Kidney (tissue), 14 donors: ENCODE measurements around the gene LHPP. TPM values are rescaled to one million over a fixed set of nuclear protein-coding genes. Genes with fewer than 3 reads are reported as not detected.

Experiments used
- DNase-seq, 5 donors: peaks; one replicate each; pipeline ENCODE4 v3.0.0-alpha.2; 2013 to 2020
- FAIRE-seq: peaks from 2 replicates; lab custom pipeline; 2012; peaks lifted over from hg19 to GRCh38; lab: Jason Lieb, UNC
- H3K27ac ChIP-seq, 2 donors: one replicate each; pipeline ENCODE4 v1.7.0; 2013; ENCODE audit warnings: low read depth in 2 of 2, low read length in 2 of 2, inconsistent platforms in 1 of 2
- H3K27me3 ChIP-seq: one replicate; pipeline ENCODE4 v1.7.1; 2013; ENCODE audit warnings: low read length, inconsistent platforms; ENCODE audit not compliant: control insufficient read depth, insufficient read depth
- H3K36me3 ChIP-seq, 3 donors: one replicate each; pipeline versions ENCODE4 v1.7.0 to v1.7.1; 2013; ENCODE audit warnings: low read length in 3 of 3, control low read depth in 1 of 3, inconsistent platforms in 1 of 3; ENCODE audit not compliant: insufficient read depth in 3 of 3, control insufficient read depth in 2 of 3
- H3K4me1 ChIP-seq, 3 donors: one replicate each; pipeline versions ENCODE4 v1.7.0 to v1.7.1; 2013; ENCODE audit warnings: low read length in 3 of 3, inconsistent platforms in 1 of 3, low read depth in 1 of 3; ENCODE audit not compliant: control insufficient read depth in 2 of 3, insufficient read depth in 2 of 3
- H3K4me3 ChIP-seq, 3 donors: one replicate each; pipeline versions ENCODE4 v1.7.0 to v1.8.1; 2013; ENCODE audit warnings: low read length in 3 of 3, control low read depth in 1 of 3, inconsistent platforms in 1 of 3
- H3K9ac ChIP-seq, 3 donors: one replicate each; pipeline versions ENCODE4 v1.7.0 to v1.7.1; 2013; ENCODE audit warnings: low read length in 3 of 3, control low read depth in 1 of 3, inconsistent platforms in 1 of 3
- H3K9me3 ChIP-seq, 3 donors: one replicate each; pipeline versions ENCODE4 v1.7.0 to v1.7.1; 2013; ENCODE audit warnings: low read length in 3 of 3, control low read depth in 1 of 3, inconsistent platforms in 1 of 3; ENCODE audit not compliant: control insufficient read depth in 2 of 3, insufficient read depth in 1 of 3
- intact Hi-C: fragments of 100-400 bp; cut with DNase I; formaldehyde crosslinking; loops from one replicate; pipeline ENCODE4 v1.11.1; 2022
- polyA plus RNA-seq: library from polyadenylated mRNA; stranded (reverse); fragments of 350-450 nt; fragmentation: Illumina TruSeq; extraction: RNeasy Lipid Tissue Mini Kit (QIAGEN cat#74804); gene quantifications from one replicate; pipeline ENCODE4 v1.2.3, GENCODE V29; 2014; ENCODE audit warnings: low read depth, low replicate concordance; ENCODE audit not compliant: insufficient read depth
- total RNA-seq: library from RNA; stranded (reverse); fragmentation: NEBNext Ultra II Directional; extraction: Animal tissue kit (Norgen Biotek cat#: 25700); gene quantifications from one replicate; pipeline ENCODE4 v1.2.1, GENCODE V29; 2021
- TF ChIP-seq, protein P1 (sequence below): IDR thresholded peaks from 3 replicates; pipeline ENCODE4 v1.5.1; 2012; ENCODE audit warnings: mild to moderate bottlenecking, moderate library complexity, borderline replicate concordance; ENCODE audit not compliant: insufficient read depth; ENCODE audit errors: extremely low read depth
- donor health status: control.
- donor health status: control.
- donor health status: control.
- donor health status: control.
- donor health status: control.
- donor health status: DM: yes; HTN: yes; CAD: no.
- donor health status: Normal renal cell carcinoma (clear cell type).

Gene LHPP
- total and polyA plus RNA-seq, 2 donors from 2014 or later = 16.6 to 52.5 TPM

DNA sequence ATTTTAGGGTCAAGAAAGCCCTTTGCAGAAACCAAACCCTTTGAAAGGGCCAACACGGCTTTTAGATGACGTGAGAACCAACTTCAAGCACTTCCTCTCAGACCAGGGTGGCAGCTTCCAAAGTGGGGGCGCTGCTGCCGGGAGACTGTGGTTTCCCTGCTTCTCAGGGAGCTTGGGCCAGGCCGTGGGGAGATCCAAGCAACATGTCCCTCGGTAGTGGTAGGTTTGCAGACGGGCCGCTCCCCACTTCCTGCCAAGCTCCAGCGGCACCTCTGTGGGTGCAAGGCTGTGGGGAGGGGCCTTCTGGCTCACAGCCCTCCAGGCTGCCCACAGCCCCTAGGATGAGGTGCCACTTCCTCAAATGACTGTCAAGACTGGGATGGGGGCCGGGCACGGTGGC is 150.1 kb downstream of the LHPP start:
- Histone ChIP-seq H3K9ac (no peak overlapping the region), H3K9me3 (no peaks in the 10 kb centered on the region), H3K27ac (no peak overlapping the region), H3K27me3 (no peaks in the 10 kb centered on the region), H3K36me3 (no peaks in the 10 kb centered on the region), H3K4me1 (peaks cover 0 to 5% (median 0%) of the 10 kb centered on the region in 3 donors), H3K4me3 (no peak overlapping the region)
- intact Hi-C loops = no loop called here
- FAIRE-seq (no peak), DNase-seq (no peak)
- TF ChIP-seq, protein P1, sequence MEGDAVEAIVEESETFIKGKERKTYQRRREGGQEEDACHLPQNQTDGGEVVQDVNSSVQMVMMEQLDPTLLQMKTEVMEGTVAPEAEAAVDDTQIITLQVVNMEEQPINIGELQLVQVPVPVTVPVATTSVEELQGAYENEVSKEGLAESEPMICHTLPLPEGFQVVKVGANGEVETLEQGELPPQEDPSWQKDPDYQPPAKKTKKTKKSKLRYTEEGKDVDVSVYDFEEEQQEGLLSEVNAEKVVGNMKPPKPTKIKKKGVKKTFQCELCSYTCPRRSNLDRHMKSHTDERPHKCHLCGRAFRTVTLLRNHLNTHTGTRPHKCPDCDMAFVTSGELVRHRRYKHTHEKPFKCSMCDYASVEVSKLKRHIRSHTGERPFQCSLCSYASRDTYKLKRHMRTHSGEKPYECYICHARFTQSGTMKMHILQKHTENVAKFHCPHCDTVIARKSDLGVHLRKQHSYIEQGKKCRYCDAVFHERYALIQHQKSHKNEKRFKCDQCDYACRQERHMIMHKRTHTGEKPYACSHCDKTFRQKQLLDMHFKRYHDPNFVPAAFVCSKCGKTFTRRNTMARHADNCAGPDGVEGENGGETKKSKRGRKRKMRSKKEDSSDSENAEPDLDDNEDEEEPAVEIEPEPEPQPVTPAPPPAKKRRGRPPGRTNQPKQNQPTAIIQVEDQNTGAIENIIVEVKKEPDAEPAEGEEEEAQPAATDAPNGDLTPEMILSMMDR = no peak

DNA sequence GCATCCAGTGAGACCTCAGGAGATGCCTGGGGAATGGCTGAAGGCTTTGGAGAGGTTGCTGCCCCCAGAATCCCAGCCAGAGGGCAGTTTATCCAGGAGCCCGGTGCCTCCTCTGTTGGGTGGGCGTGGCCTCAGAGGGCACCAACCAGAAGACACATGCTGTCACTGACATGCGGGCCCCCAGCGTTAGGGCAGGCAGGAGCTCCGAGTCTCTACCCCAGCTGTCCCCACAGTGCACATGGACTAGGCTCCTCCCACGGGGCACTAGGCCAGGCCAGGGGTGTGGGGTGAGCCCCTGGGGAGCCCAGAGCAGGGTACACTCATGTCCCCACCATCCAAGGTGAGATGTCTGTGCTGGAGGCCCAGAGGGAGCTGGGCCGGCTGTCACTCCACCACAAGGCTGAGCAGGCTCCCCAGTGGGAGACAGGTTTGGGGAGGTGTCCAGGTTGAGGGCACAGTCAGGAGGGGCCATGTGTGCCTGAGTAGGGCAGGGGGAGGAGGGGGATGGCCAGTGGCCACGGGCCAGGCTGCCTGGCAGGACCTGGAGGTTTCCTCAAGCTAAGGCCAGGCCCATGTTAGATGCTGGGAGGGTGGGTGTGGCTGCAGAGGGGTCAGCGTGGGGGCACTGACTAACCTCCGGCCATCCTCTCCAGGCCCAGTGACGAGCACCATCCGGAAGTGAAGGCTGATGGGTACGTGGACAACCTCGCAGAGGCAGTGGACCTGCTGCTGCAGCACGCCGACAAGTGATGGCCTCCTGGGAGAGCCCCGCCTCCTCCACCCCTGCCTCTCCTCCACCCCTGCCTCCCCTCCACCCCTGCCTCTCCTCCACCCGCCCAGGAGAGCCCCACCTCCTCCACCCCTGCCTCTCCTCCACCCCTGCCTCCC is 151.2 kb downstream of the LHPP start:
- Histone ChIP-seq H3K9me3 (no peaks in the 10 kb centered on the region), H3K27ac (peak overlapping the region; percentile 5 to 22), H3K4me3 (no peak overlapping the region), H3K4me1 (peaks cover 0 to 5% (median 0%) of the 10 kb centered on the region in 3 donors), H3K36me3 (peaks cover 0 to 6% (median 0%) of the 10 kb centered on the region in 3 donors), H3K27me3 (no peaks in the 10 kb centered on the region), H3K9ac (no peak overlapping the region)
- DNase-seq = no peak
- intact Hi-C loops = no loop called here
- TF ChIP-seq, protein P1 = no peak
- no peak for FAIRE-seq

DNA sequence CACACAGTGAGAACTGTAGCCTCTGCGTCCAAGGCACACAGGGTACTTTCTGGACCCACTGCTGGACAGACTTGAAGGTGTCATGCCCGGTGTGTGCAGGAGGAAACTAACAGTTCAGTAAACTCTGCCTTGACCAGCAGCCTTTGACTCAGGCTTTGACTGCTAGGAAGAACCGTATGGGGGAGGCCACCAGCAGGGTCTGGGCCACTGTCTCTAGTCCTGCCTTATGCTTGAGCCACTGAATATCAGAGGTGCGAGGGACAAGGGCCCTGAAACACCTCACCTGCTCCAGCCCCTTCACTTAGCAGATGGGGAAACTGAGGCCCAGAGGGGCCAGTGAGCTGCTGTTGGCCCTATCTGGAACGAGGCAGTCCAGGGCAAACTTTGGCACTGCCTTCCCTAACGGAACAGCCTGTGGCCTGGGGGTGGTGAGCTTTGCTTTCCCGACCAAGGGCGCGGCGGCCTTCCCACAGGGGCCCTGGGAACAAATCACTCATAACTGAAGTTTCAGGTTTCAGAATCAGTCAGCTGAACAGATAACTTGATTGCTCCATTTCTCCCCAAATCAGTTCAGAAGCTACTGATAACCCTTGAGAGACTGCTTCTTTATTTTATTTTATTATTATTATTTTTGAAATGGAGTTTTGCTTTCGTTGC is 152.5 kb downstream of the LHPP start:
- H3K4me3 ChIP-seq = no peak overlapping the region
- H3K9me3 ChIP-seq = no peaks in the 10 kb centered on the region
- DNase-seq (no peak), FAIRE-seq (no peak)
- H3K4me1 ChIP-seq = peaks cover 0 to 5% (median 0%) of the 10 kb centered on the region in 3 donors
- H3K36me3 ChIP-seq = peaks cover 0 to 6% (median 0%) of the 10 kb centered on the region in 3 donors
- no peak overlapping the region for H3K9ac ChIP-seq
- H3K27me3 ChIP-seq = no peaks in the 10 kb centered on the region
- intact Hi-C loops = no loop called here
- TF ChIP-seq, protein P1 = no peak
- no peak overlapping the region for H3K27ac ChIP-seq
